Calu3 (cell line): ENCODE data around the gene GARRE1. TPM values are rescaled to one million over a fixed set of nuclear protein-coding genes. Genes with fewer than 3 reads are reported as not detected.

Experiments used
- BruUV-seq: library from RNA; stranded (reverse); fragments of 400-500 nt; replicated peaks from 2 replicates; lab custom pipeline; 2021; lab: Mats Ljungman, UMichigan
- CTCF ChIA-PET: fragments of 300-600 bp; sonication (Branson Sonifier 250); formaldehyde crosslinking; loops from one replicate; lab custom pipeline; 2022; ENCODE audit warnings: antibody characterized with exemption; lab: Charles Lee
- DNase-seq: peaks from one replicate; pipeline ENCODE4 v3.0.0; 2022
- H3K27ac Mint-ChIP-seq: one replicate; pipeline ENCODE4 v1.8.0; 2022; ENCODE audit warnings: mixed read lengths; ENCODE audit not compliant: unreplicated experiment
- H3K27me3 Mint-ChIP-seq: one replicate; pipeline ENCODE4 v1.8.0; 2022; ENCODE audit warnings: mixed read lengths; ENCODE audit not compliant: unreplicated experiment
- H3K36me3 Mint-ChIP-seq: one replicate; pipeline ENCODE4 v1.8.0; 2022; ENCODE audit warnings: mild to moderate bottlenecking, moderate library complexity, mixed read lengths; ENCODE audit not compliant: insufficient read depth, unreplicated experiment
- H3K4me1 Mint-ChIP-seq: one replicate; pipeline ENCODE4 v1.8.0; 2022; ENCODE audit warnings: mild to moderate bottlenecking, low read depth, mixed read lengths; ENCODE audit not compliant: unreplicated experiment
- H3K4me3 Mint-ChIP-seq: one replicate; pipeline ENCODE4 v1.8.0; 2022; ENCODE audit warnings: mild to moderate bottlenecking, low read depth, moderate library complexity, mixed read lengths; ENCODE audit not compliant: unreplicated experiment
- H3K9me3 Mint-ChIP-seq: one replicate; pipeline ENCODE4 v1.8.0; 2022; ENCODE audit warnings: low read depth, mixed read lengths; ENCODE audit not compliant: unreplicated experiment
- intact Hi-C: fragments of 100-400 bp; cut with micrococcal nuclease; formaldehyde crosslinking; loops from one replicate; pipeline ENCODE4 v1.10.0; 2022; ENCODE audit not compliant: unreplicated experiment
- total RNA-seq: library from RNA; stranded (reverse); gene quantifications from 2 replicates; pipeline ENCODE4 v1.2.3, GENCODE V29; 2022
- TF ChIP-seq, protein P1 (sequence below): fragments of 200-600 bp; IDR thresholded peaks from one replicate; pipeline ENCODE4 v1.8.0; 2022; ENCODE audit warnings: antibody characterized with exemption; ENCODE audit not compliant: unreplicated experiment

The GARRE1 gene
- total RNA-seq, 1 experiment from 2014 or later = 19.9 TPM

GRCh38 chr19:34217952-34218817 is 36.2 kb upstream of the GARRE1 start:
- H3K36me3 Mint-ChIP-seq = peaks cover 56% of the 10 kb centered on the region
- intact Hi-C loops = loop anchor here (2.0 kb wide), 1 partner anchor 45 kb away; the partner anchor contains the start of gene LSM14A
- CTCF ChIA-PET = interaction anchor here (0.6 to 0.7 kb wide), 2 partner anchors 10 to 122 kb away, joined by 5 read pairs; no protein-coding TSS in a partner anchor
- TF ChIP-seq, protein P1, sequence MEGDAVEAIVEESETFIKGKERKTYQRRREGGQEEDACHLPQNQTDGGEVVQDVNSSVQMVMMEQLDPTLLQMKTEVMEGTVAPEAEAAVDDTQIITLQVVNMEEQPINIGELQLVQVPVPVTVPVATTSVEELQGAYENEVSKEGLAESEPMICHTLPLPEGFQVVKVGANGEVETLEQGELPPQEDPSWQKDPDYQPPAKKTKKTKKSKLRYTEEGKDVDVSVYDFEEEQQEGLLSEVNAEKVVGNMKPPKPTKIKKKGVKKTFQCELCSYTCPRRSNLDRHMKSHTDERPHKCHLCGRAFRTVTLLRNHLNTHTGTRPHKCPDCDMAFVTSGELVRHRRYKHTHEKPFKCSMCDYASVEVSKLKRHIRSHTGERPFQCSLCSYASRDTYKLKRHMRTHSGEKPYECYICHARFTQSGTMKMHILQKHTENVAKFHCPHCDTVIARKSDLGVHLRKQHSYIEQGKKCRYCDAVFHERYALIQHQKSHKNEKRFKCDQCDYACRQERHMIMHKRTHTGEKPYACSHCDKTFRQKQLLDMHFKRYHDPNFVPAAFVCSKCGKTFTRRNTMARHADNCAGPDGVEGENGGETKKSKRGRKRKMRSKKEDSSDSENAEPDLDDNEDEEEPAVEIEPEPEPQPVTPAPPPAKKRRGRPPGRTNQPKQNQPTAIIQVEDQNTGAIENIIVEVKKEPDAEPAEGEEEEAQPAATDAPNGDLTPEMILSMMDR = no peak
- DNase-seq = peak; percentile 73
- H3K27me3 Mint-ChIP-seq = no peaks in the 10 kb centered on the region
- peaks cover 20% of the 10 kb centered on the region for H3K4me1 Mint-ChIP-seq
- no peaks in the 10 kb centered on the region for H3K9me3 Mint-ChIP-seq
- no TSS peak for BruUV-seq
- H3K27ac Mint-ChIP-seq = no peak overlapping the region
- H3K4me3 Mint-ChIP-seq = no peak overlapping the region

DNA sequence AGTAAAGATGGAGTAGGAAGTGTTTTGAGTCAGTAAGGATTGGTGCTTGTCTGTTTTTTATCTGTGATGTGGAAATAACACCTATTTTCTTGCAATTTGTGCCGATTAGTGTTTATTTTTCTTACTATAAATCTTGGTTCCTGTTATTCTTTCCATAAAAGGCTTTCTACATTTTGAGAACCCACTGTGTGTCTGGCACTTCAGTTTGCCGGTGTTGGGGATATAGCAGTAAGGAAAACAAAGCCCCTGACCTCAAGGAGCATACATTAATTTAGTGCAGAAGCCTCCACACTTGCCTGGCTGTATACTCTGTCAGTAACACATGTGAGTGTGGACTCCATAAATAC is 35.6 kb upstream of the GARRE1 start:
- intact Hi-C loops = loop anchor here (2.0 kb wide), 1 partner anchor 46 kb away; the partner anchor contains the start of gene LSM14A
- no peaks in the 10 kb centered on the region for H3K27me3 Mint-ChIP-seq
- BruUV-seq = no TSS peak
- CTCF ChIA-PET = interaction anchor here (1.0 to 1.1 kb wide), 2 partner anchors 12 to 14 kb away, joined by 3 to 5 read pairs; no protein-coding TSS in a partner anchor
- H3K27ac Mint-ChIP-seq = no peak overlapping the region
- H3K4me3 Mint-ChIP-seq = no peak overlapping the region
- no peak for DNase-seq
- no peaks in the 10 kb centered on the region for H3K9me3 Mint-ChIP-seq
- TF ChIP-seq, protein P1 = no peak
- H3K36me3 Mint-ChIP-seq = peaks cover 62% of the 10 kb centered on the region
- H3K4me1 Mint-ChIP-seq = peaks cover 26% of the 10 kb centered on the region

- DNase-seq = peak; percentile 78
- peaks cover 67% of the 10 kb centered on the region for H3K36me3 Mint-ChIP-seq
- no peak overlapping the region for H3K4me3 Mint-ChIP-seq
- H3K4me1 Mint-ChIP-seq = peaks cover 38% of the 10 kb centered on the region
- no peak overlapping the region for H3K27ac Mint-ChIP-seq
- TF ChIP-seq, protein P1 = peak; percentile 84
- CTCF ChIA-PET = interaction anchor here (2.1 kb wide), 1 partner anchor 12 kb away, joined by 11 read pairs; no protein-coding TSS in a partner anchor
- H3K9me3 Mint-ChIP-seq = no peaks in the 10 kb centered on the region
- H3K27me3 Mint-ChIP-seq = no peaks in the 10 kb centered on the region
- intact Hi-C loops = no loop called here
- BruUV-seq = no TSS peak
These were observed 33.8 kb upstream of the GARRE1 start for GRCh38 chr19:34220472-34221063.

DNA sequence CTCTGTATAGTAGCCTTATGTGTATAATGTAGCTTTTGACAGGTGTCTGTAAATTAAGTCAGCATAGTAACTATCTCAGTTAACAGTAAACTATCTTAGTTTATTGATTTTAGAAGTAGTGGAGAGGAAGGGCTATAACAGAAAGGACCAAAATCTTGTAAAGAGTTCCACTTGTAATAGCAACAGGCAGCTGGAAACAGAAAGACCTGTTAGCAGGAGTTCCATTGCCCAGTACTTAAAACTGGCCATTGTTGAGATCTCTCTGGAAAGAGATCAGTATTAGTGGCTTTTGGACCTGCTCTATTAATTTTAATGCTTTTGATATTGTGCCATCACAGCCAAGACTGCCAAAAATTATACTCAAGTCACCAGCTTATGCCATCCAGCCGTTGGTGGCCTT is 32.0 kb upstream of the GARRE1 start:
- peaks cover 66% of the 10 kb centered on the region for H3K36me3 Mint-ChIP-seq
- intact Hi-C loops = no loop called here

More for the DNA sequence above, 32.0 kb upstream of the GARRE1 start:
- no peaks in the 10 kb centered on the region for H3K27me3 Mint-ChIP-seq
- H3K9me3 Mint-ChIP-seq = no peaks in the 10 kb centered on the region
- no peak for DNase-seq
- peaks cover 45% of the 10 kb centered on the region for H3K4me1 Mint-ChIP-seq
- CTCF ChIA-PET = interaction anchor here (2.1 kb wide), 1 partner anchor 10 kb away, joined by 11 read pairs; no protein-coding TSS in a partner anchor
- H3K27ac Mint-ChIP-seq = no peak overlapping the region
- TF ChIP-seq, protein P1 = no peak
- no TSS peak for BruUV-seq
- no peak overlapping the region for H3K4me3 Mint-ChIP-seq
